Left renal pelvis (tissue), 4 donors: ENCODE measurements around the gene IPO11. TPM values are rescaled to one million over a fixed set of nuclear protein-coding genes. Genes with fewer than 3 reads are reported as not detected.
"Not testable (repeated sequence)": the region's sequence is repeated elsewhere in the genome, so short reads cannot be mapped to it uniquely, and the experiment has no call there.

Source experiments
- DNase-seq, 4 donors: peaks; one replicate each; pipeline ENCODE4 v3.0.0-alpha.2; 2013; ENCODE audit warnings: low read depth in 4 of 4, low spot score in 3 of 4
- polyA plus RNA-seq, 4 donors: library from polyadenylated mRNA; unstranded; fragments of 120-200 nt; gene quantifications; one replicate each; pipeline ENCODE4 v1.2.1, GENCODE V29; 2013; ENCODE audit not compliant: insufficient read length in 4 of 4

IPO11 gene
- polyA plus RNA-seq, 4 donors, result 26.3 to 43.1 (median 37.2) TPM

GRCh38 chr5:62508760-62509159 lies 96.2 kb downstream of the IPO11 start:
- not testable (repeated sequence) for DNase-seq

GRCh38 chr5:62509806-62510205 lies 97.2 kb downstream of the IPO11 start:
- no peak for DNase-seq

GRCh38 chr5:62513085-62513484 lies 100.5 kb downstream of the IPO11 start:
- not testable (repeated sequence) for DNase-seq

- DNase-seq, result no peak
These were observed 102.1 kb downstream of the IPO11 start for GRCh38 chr5:62514510-62515119.

- not testable (repeated sequence) for DNase-seq
These were observed 108.2 kb downstream of the IPO11 start for GRCh38 chr5:62520812-62521211.

GRCh38 chr5:62521319-62521718 lies 108.8 kb downstream of the IPO11 start:
- DNase-seq, result no peak

- DNase-seq, result no peak
These were observed 110.2 kb downstream of the IPO11 start for GRCh38 chr5:62522811-62523210.

- DNase-seq, result no peak
These were observed 121.0 kb downstream of the IPO11 start for GRCh38 chr5:62533597-62533996.

GRCh38 chr5:62534461-62535236 lies 122.1 kb downstream of the IPO11 start:
- DNase-seq, result no peak

- DNase-seq, result no peak
These were observed 123.7 kb downstream of the IPO11 start for GRCh38 chr5:62536232-62536631.

- DNase-seq, result no peak
These were observed 124.2 kb downstream of the IPO11 start for GRCh38 chr5:62536783-62537182.

- no peak for DNase-seq
These were observed 125.7 kb downstream of the IPO11 start for GRCh38 chr5:62538017-62538942.

- no peak for DNase-seq
These were observed 130.2 kb downstream of the IPO11 start for GRCh38 chr5:62542720-62543119.

- DNase-seq, result no peak
These were observed 135.5 kb downstream of the IPO11 start for GRCh38 chr5:62547945-62548630.

- DNase-seq, result no peak
These were observed 137.5 kb downstream of the IPO11 start for GRCh38 chr5:62550103-62550502.

- no peak for DNase-seq
These were observed 143.4 kb downstream of the IPO11 start for GRCh38 chr5:62555930-62556329.

GRCh38 chr5:62558941-62559340 lies 146.4 kb downstream of the IPO11 start:
- no peak for DNase-seq

GRCh38 chr5:62560786-62561185 lies 148.2 kb downstream of the IPO11 start:
- no peak for DNase-seq

GRCh38 chr5:62561896-62562295 lies 149.3 kb downstream of the IPO11 start:
- no peak for DNase-seq

- DNase-seq, result no peak
These were observed 150.3 kb downstream of the IPO11 start for GRCh38 chr5:62562867-62563266.

- no peak for DNase-seq
These were observed 151.5 kb downstream of the IPO11 start for GRCh38 chr5:62564101-62564500.
